Activated effector memory CD4-positive, alpha-beta T cell treated with anti-CD3 and anti-CD28 coated beads, Interleukin-2, amount 50 U/mL, for 16 hours (primary cell): Measurements from ENCODE around the gene PROP1.
"Not testable (repeated sequence)": the region's sequence is repeated elsewhere in the genome, so short reads cannot be mapped to it uniquely, and the experiment has no call there.

Experiments
- DNase-seq: peaks from one replicate; pipeline ENCODE4 v3.0.0-alpha.2; 2020

The PROP1 gene

GRCh38 chr5:177995691-177996595 lies at the start of gene PROP1:
Gene PROP1, minus strand, starts transcription at chr5:177996242. Its CDS starts 309 bp downstream, at chr5:177995933.
- no peak for DNase-seq

- DNase-seq = not testable (repeated sequence)
Measured at GRCh38 chr5:178019379-178020030, 23.5 kb upstream of the PROP1 start.

- DNase-seq = not testable (repeated sequence)
Measured at GRCh38 chr5:178012758-178013157, 16.7 kb upstream of the PROP1 start.

- DNase-seq = not testable (repeated sequence)
Measured at GRCh38 chr5:178011816-178012554, 15.9 kb upstream of the PROP1 start.

GRCh38 chr5:178007272-178007671 lies 11.2 kb upstream of the PROP1 start:
- not testable (repeated sequence) for DNase-seq

- DNase-seq = peak; percentile 85
Measured at GRCh38 chr5:178006536-178007231, 10.6 kb upstream of the PROP1 start.

GRCh38 chr5:178006181-178006535 lies 10.1 kb upstream of the PROP1 start:
- not testable (repeated sequence) for DNase-seq

GRCh38 chr5:177997846-177998245 lies 1.8 kb upstream of the PROP1 start:
- no peak for DNase-seq

- DNase-seq = no peak
Measured at GRCh38 chr5:177997319-177997670, 1.3 kb upstream of the PROP1 start.

GRCh38 chr5:177996660-177997318 lies 747 bp upstream of the PROP1 start:
- no peak for DNase-seq

- no peak for DNase-seq
Measured at GRCh38 chr5:177994561-177995190, 1.4 kb downstream of the PROP1 start.

GRCh38 chr5:177994063-177994462 lies 2.0 kb downstream of the PROP1 start:
- no peak for DNase-seq

- no peak for DNase-seq
Measured at GRCh38 chr5:177992466-177992865, 3.6 kb downstream of the PROP1 start.

- no peak for DNase-seq
Measured at GRCh38 chr5:177988989-177989625, 6.9 kb downstream of the PROP1 start.

- no peak for DNase-seq
Measured at GRCh38 chr5:177987326-177987725, 8.7 kb downstream of the PROP1 start.

- DNase-seq = no peak
Measured at GRCh38 chr5:177985430-177986040, 10.5 kb downstream of the PROP1 start.

GRCh38 chr5:177984584-177985206 lies 11.3 kb downstream of the PROP1 start:
- no peak for DNase-seq

GRCh38 chr5:177983763-177984583 lies 12.1 kb downstream of the PROP1 start:
- no peak for DNase-seq

GRCh38 chr5:177982956-177983355 lies 13.1 kb downstream of the PROP1 start:
- DNase-seq = no peak
